Esophagus squamous epithelium (tissue), 4 donors: ENCODE data around the gene ADK.

Source experiments
- POLR2A ChIP-seq, 4 donors: fragments of 450-650 bp; IDR thresholded peaks; one replicate each; pipeline ENCODE4 v1.6.1; 2017; ENCODE audit warnings: antibody characterized with exemption in 4 of 4, mild to moderate bottlenecking in 4 of 4, moderate library complexity in 3 of 4
- TF ChIP-seq, protein P1 (sequence below), 6 experiments: fragments of 450-650 bp in 4 of 6; fragments of 200-600 bp in 2 of 6; sonication (generic) in 2 of 6; IDR thresholded peaks; one replicate each; pipeline ENCODE4 v1.5.1; 2016 to 2019; ENCODE audit warnings: antibody characterized with exemption in 6 of 6, mild to moderate bottlenecking in 4 of 6, moderate library complexity in 4 of 6

DNA sequence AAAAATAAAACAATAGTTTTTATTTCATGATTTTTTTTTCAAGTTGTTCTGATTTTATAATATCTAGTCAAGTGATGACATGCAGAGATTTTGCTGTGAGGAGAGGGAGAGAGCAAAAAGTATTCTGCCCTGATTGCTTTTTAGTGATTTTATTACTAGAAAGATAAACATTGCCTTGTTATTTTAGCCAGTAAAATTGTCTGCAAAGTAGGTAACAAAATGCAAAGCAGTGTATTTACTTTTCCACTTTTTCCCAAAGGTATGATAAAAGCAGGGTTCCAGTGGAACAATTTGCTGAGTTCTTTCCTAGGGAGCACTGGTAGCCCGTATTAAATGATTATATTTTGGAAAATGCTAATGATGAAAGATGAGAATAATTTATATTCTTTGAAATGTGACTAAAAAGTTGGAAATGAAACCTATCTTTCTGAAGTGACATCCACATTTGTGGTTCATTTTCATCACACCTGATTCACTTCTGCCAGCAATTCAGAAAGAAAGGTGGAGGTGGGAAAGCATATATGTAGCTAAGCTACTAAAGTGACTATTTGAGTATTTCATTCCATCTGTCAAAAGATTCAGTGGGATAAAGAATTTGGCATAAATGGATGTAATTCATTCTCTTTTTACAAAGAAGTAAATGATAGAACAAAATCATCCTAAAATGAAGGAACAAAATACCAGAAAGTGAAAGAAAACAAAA is 300.3 kb downstream of the ADK start:
- TF ChIP-seq, protein P1, sequence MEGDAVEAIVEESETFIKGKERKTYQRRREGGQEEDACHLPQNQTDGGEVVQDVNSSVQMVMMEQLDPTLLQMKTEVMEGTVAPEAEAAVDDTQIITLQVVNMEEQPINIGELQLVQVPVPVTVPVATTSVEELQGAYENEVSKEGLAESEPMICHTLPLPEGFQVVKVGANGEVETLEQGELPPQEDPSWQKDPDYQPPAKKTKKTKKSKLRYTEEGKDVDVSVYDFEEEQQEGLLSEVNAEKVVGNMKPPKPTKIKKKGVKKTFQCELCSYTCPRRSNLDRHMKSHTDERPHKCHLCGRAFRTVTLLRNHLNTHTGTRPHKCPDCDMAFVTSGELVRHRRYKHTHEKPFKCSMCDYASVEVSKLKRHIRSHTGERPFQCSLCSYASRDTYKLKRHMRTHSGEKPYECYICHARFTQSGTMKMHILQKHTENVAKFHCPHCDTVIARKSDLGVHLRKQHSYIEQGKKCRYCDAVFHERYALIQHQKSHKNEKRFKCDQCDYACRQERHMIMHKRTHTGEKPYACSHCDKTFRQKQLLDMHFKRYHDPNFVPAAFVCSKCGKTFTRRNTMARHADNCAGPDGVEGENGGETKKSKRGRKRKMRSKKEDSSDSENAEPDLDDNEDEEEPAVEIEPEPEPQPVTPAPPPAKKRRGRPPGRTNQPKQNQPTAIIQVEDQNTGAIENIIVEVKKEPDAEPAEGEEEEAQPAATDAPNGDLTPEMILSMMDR (IDR thresholded peaks at IDR 0.05) = no peak
- TF ChIP-seq POLR2A (IDR thresholded peaks at IDR 0.05) = no peak
